OCI-LY7 (cell line): Measurements from ENCODE around the gene NEB. TPM values are rescaled to one million over a fixed set of nuclear protein-coding genes. Genes with fewer than 3 reads are reported as not detected.

Experiments
- BruUV-seq: library from RNA; stranded (reverse); fragments of 400-500 nt; replicated peaks from 2 replicates; lab custom pipeline; 2021; lab: Mats Ljungman, UMichigan
- CTCF ChIA-PET: fragments of 300-600 bp; sonication (Branson Sonifier 250); formaldehyde crosslinking; loops from one replicate; lab custom pipeline; 2022; ENCODE audit warnings: antibody characterized with exemption; ENCODE audit not compliant: unreplicated experiment; lab: Charles Lee
- POLR2A ChIA-PET: fragments of 300-600 bp; sonication (Branson Sonifier 250); formaldehyde crosslinking; loops from one replicate; lab custom pipeline; 2022; ENCODE audit warnings: antibody characterized with exemption; lab: Charles Lee
- DNase-seq: peaks from one replicate; pipeline ENCODE4 v3.0.0-alpha.2; 2015; ENCODE audit warnings: low spot score
- H2AFZ ChIP-seq: fragments of 200-600 bp; sonication (generic), shearing (Covaris generic); 2 replicates; pipeline ENCODE4 v1.6.1; 2014; ENCODE audit warnings: mild to moderate bottlenecking, antibody characterized with exemption, low read length, moderate library complexity
- H3K27ac ChIP-seq: fragments of 200-600 bp; sonication (generic); 2 replicates; pipeline ENCODE4 v1.5.1; 2014; ENCODE audit warnings: mixed run types, low read depth, mild to moderate bottlenecking, moderate library complexity, low read length, inconsistent platforms; ENCODE audit not compliant: poor library complexity, severe bottlenecking
- H3K36me3 ChIP-seq: fragments of 200-600 bp; sonication (generic); 2 replicates; pipeline ENCODE4 v1.6.1; 2014; ENCODE audit warnings: mild to moderate bottlenecking, antibody characterized with exemption, low read length, moderate library complexity, mixed read lengths; ENCODE audit not compliant: insufficient read depth
- H3K4me1 ChIP-seq: fragments of 200-600 bp; sonication (generic); 2 replicates; pipeline ENCODE4 v1.5.1; 2014; ENCODE audit warnings: mild to moderate bottlenecking, low read length; ENCODE audit not compliant: insufficient read depth, poor library complexity, severe bottlenecking
- H3K4me2 ChIP-seq: fragments of 200-600 bp; sonication (generic); 2 replicates; pipeline ENCODE4 v1.6.1; 2014; ENCODE audit warnings: mild to moderate bottlenecking, low read length
- H3K4me3 ChIP-seq: fragments of 200-600 bp; sonication (generic); 2 replicates; pipeline ENCODE4 v1.5.1; 2014; ENCODE audit warnings: mild to moderate bottlenecking, low read depth, low read length; ENCODE audit not compliant: poor library complexity, severe bottlenecking
- H3K79me2 ChIP-seq: fragments of 200-600 bp; sonication (generic); 2 replicates; pipeline ENCODE4 v1.6.1; 2016; ENCODE audit warnings: low read depth, mild to moderate bottlenecking, low read length, moderate library complexity, mixed read lengths; ENCODE audit not compliant: insufficient read depth
- H3K9me2 ChIP-seq: fragments of 200-600 bp; sonication (generic); 2 replicates; pipeline ENCODE4 v1.6.1; 2016; ENCODE audit warnings: mild to moderate bottlenecking, low read length, mixed read lengths; ENCODE audit not compliant: insufficient read depth
- H3K9me3 ChIP-seq: fragments of 200-600 bp; sonication (generic); 2 replicates; pipeline ENCODE4 v1.6.1; 2014; ENCODE audit warnings: mild to moderate bottlenecking, mixed run types, low read length, mixed read lengths
- H4K20me1 ChIP-seq: fragments of 200-600 bp; sonication (generic); 2 replicates; pipeline ENCODE4 v1.6.1; 2014; ENCODE audit warnings: mild to moderate bottlenecking, antibody characterized with exemption, low read length, moderate library complexity, mixed read lengths; ENCODE audit not compliant: insufficient read depth
- CTCF ChIP-seq: fragments of 200-600 bp; sonication (generic); conservative IDR thresholded peaks from 2 replicates; pipeline ENCODE4 v1.5.1; 2014; ENCODE audit warnings: mild to moderate bottlenecking, antibody characterized with exemption, low read length, moderate library complexity, mixed read lengths
- EZH2phosphoT487 ChIP-seq: fragments of 200-600 bp; sonication (generic); IDR thresholded peaks from 2 replicates; pipeline ENCODE4 v1.6.1; 2018; ENCODE audit warnings: low read depth, borderline replicate concordance, mild to moderate bottlenecking, mixed run types, antibody characterized with exemption, low read length, moderate library complexity, mixed read lengths
- intact Hi-C: fragments of 100-400 bp; cut with micrococcal nuclease; formaldehyde crosslinking; loops from one replicate; pipeline ENCODE4 v1.10.0; 2022; ENCODE audit not compliant: unreplicated experiment
- total RNA-seq, 2 experiments: library from RNA; depleted of rRNA in 1 of 2; stranded (reverse); fragments of >200 nt in 1 of 2; shearing (Covaris generic) in 1 of 2; gene quantifications; 2 replicates each; pipeline ENCODE4 v1.2.3, GENCODE V29; 2014 to 2022

The NEB gene
- total RNA-seq, 2 experiments from 2014 or later: 0.04 to 0.38 TPM

DNA sequence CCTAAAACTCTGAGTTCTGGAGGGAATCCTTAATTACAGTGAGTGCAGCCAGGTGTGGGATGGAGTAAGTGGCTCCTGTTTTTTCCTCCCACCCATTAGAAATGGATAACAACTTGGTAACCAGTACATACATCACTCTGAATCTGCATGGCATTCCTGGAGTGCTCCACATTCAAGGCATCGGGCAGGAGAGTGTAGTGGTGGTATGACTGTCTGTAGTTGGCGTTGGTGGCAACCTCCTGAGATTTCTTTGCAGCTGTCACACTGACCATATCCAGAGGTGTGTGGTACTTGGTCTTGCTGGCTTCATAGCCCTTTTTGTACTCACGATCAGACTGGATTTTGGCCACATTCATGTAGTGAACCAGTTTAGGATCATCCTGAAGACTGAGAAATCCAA lies 68.3 kb downstream of the NEB start:
- Histone ChIP-seq H3K4me1 (no peaks in the 10 kb centered on the region), H3K79me2 (no peaks in the 10 kb centered on the region), H3K4me3 (no peak overlapping the region), H3K36me3 (no peaks in the 10 kb centered on the region), H3K27ac (no peak overlapping the region), H2AFZ (no peak overlapping the region), H3K9me2 (no peaks in the 10 kb centered on the region), H3K9me3 (no peaks in the 10 kb centered on the region), H4K20me1 (no peaks in the 10 kb centered on the region), H3K4me2 (no peak overlapping the region)
- no peak for DNase-seq
- ChIA-PET POLR2A (interaction anchor here (0.8 kb wide), 1 partner anchor 367 kb away, joined by 3 read pairs; no protein-coding TSS in a partner anchor), CTCF (no interaction called here)
- TF ChIP-seq CTCF: no peak
- TF ChIP-seq EZH2phosphoT487: no peak
- intact Hi-C loops: no loop called here
- BruUV-seq: no TSS peak

DNA sequence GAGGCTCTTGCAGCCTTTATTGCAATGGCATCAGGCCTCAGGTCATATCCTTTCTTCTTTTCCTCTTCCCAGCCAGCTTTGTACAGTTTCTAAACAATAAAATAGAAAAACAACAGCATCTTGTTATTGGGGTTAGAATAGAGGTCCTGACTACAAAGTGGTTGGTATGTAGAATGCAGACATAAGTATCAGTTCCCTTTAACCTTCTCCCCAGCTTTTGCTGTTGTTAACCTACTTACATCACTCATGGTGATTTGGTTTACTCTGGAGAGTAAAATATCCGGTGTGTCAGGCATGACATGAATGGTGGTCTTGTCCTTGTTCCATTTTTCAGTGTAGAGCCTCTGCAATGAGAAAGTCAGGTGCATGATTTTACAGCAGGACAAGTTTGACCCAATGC lies 69.8 kb downstream of the NEB start:
- CTCF ChIA-PET: no interaction called here
- DNase-seq: no peak

More for the DNA sequence above, 69.8 kb downstream of the NEB start:
- no peak overlapping the region for H2AFZ ChIP-seq
- no peak overlapping the region for H3K4me2 ChIP-seq
- H3K36me3 ChIP-seq: no peaks in the 10 kb centered on the region
- H4K20me1 ChIP-seq: no peaks in the 10 kb centered on the region
- no peak overlapping the region for H3K4me3 ChIP-seq
- H3K9me2 ChIP-seq: no peaks in the 10 kb centered on the region
- TF ChIP-seq CTCF: no peak
- TF ChIP-seq EZH2phosphoT487: no peak
- H3K4me1 ChIP-seq: no peaks in the 10 kb centered on the region
- no TSS peak for BruUV-seq
- H3K9me3 ChIP-seq: no peaks in the 10 kb centered on the region
- no peaks in the 10 kb centered on the region for H3K79me2 ChIP-seq
- no peak overlapping the region for H3K27ac ChIP-seq
- intact Hi-C loops: no loop called here
- POLR2A ChIA-PET: no interaction called here
